Vagina (tissue), 2 donors: ENCODE measurements around the gene FRYL.

ENCODE experiments used
- CTCF ChIP-seq, 3 experiments: fragments of 450-650 bp in 2 of 3; fragments of 200-600 bp in 1 of 3; sonication (generic) in 1 of 3; IDR thresholded peaks; one replicate each; pipeline ENCODE4 v1.5.1; 2017 to 2019; ENCODE audit warnings: antibody characterized with exemption in 3 of 3, mild to moderate bottlenecking in 2 of 3, moderate library complexity in 2 of 3
- POLR2A ChIP-seq, 2 donors: fragments of 450-650 bp; IDR thresholded peaks; one replicate each; pipeline ENCODE4 v1.6.1; 2017; ENCODE audit warnings: antibody characterized with exemption in 2 of 2, mild to moderate bottlenecking in 2 of 2, moderate library complexity in 2 of 2
- POLR2AphosphoS5 ChIP-seq, 2 donors: sonication (generic); formaldehyde crosslinking; IDR thresholded peaks; one replicate each; pipeline ENCODE4 v1.9.0; 2017; ENCODE audit warnings: antibody characterized with exemption in 2 of 2, mild to moderate bottlenecking in 2 of 2, low read depth in 1 of 2; ENCODE audit not compliant: insufficient read depth in 1 of 2

DNA sequence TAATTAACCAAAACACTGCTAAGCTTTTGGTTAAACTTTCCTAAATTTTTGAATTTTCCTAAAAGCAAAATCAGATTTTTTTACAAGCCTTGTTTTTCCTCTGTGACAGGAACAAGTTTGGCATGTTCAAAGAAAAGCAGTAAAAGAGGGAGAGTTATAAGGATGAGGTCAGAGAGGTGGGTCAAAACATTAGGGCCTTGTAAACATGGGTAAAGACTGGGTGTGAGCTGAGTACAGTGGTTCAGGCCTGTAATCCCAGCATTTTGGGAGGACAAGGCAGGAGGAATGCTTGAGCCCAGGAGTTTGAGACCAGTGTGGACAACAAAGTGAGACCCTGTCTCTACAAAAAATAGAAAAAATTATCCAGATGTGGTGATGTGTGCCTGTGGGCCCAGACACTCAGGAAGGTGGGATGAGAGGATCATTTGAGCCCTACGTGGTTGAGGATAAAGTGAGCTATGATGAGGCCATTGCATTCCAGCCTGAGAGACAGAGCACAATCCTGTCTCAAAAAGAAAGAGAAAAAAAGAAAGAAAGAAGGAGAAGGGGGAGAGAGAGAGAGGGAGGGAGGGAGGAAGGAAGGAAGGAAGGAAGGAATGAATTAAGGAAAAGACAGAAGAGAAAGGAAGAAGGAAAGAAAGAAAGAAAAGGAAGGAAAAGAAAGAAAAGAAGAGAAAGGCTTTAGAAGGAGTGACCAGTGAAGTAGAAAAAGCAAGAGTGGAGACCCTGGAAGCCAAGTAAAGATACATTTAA lies 17.0 kb upstream of the FRYL start:
- TF ChIP-seq CTCF (IDR thresholded peaks at IDR 0.05) = no peak
- no peak for TF ChIP-seq POLR2AphosphoS5 (IDR thresholded peaks at IDR 0.05; ENCODE audit: insufficient read depth in 1 of 2, low read depth in 1 of 2)
- no peak for TF ChIP-seq POLR2A (IDR thresholded peaks at IDR 0.05)
